ENCODE results near the gene RC3H1.

RC3H1 gene

DNA sequence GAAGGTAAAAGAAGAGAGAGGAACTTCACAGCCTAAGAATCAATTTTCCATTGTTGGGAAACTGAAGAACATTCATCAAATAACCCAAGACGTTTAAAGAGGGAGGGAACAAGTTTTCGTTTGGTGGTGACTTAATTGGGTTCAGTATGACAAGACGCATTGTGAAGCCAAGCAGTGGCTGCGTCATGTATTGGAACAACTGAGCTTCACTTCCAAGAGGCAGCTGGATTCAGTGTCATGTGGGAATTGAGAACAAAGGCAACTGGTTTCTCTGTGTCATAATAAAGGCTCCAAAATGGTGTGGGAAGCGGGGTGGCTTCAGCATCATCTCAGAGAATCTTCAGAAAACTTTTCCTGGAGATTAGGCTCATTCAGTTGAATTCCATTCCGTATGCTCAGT lies 29.8 kb upstream of the RC3H1 start:
- TF ChIP-seq, protein P1, sequence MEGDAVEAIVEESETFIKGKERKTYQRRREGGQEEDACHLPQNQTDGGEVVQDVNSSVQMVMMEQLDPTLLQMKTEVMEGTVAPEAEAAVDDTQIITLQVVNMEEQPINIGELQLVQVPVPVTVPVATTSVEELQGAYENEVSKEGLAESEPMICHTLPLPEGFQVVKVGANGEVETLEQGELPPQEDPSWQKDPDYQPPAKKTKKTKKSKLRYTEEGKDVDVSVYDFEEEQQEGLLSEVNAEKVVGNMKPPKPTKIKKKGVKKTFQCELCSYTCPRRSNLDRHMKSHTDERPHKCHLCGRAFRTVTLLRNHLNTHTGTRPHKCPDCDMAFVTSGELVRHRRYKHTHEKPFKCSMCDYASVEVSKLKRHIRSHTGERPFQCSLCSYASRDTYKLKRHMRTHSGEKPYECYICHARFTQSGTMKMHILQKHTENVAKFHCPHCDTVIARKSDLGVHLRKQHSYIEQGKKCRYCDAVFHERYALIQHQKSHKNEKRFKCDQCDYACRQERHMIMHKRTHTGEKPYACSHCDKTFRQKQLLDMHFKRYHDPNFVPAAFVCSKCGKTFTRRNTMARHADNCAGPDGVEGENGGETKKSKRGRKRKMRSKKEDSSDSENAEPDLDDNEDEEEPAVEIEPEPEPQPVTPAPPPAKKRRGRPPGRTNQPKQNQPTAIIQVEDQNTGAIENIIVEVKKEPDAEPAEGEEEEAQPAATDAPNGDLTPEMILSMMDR (IDR thresholded peaks at IDR 0.05): no peak

DNA sequence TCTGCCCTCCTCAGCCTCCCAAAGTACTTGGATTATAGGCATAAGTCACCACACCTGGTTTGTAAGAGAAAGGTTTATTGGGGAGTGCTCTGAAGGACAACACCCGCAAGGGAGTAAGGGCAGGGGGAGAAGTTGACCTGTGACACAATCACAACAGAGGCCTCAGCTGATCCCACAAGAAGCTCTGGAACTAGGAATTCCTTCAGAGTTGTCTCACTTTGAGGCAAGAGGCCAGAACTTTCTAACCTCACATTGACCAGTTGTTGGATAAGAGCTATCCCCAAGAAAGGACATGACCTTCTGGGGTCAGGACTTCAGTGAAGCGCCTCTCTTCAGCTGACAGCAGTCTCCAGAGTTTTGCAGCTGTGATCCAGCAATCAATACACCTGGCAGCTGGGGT lies 27.4 kb upstream of the RC3H1 start:
- TF ChIP-seq, protein P1 (IDR thresholded peaks at IDR 0.05): no peak

DNA sequence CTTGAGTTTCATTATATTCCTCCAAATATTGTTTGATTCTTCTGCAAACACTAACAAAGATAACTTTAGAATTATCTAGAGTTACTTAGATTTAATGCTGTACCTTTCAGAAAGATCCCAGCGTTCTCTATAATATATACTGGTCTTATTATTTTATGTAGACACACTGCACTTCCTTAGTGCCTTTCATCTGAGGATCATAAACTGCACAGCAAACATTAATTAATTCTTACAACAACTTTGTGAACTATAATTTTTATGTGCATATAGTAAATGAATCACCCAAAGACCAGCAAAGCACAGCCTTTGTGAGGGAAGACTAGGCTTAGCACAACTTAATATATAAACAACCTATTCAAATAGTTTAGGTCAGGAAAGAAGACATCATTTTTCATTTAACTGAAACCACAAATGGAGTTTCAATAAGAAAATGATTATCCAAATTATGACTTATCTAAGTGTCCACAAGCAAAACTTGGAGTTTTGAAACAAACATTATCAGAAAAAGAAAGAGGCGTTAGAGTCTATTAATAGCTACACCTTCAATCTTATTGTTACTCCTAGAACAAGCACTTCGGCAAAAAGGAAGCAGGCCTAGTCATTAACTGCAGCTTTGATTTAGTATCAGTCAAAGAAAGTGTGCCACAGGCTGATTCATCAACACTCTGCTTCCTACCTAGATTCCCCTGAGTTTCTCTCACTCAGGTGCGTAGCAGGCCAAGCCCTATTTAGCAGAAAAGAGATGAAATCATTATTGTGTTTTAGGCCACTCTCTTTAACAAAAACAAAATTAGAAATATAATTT lies 22.5 kb upstream of the RC3H1 start:
- TF ChIP-seq, protein P1 (IDR thresholded peaks at IDR 0.05): no peak

DNA sequence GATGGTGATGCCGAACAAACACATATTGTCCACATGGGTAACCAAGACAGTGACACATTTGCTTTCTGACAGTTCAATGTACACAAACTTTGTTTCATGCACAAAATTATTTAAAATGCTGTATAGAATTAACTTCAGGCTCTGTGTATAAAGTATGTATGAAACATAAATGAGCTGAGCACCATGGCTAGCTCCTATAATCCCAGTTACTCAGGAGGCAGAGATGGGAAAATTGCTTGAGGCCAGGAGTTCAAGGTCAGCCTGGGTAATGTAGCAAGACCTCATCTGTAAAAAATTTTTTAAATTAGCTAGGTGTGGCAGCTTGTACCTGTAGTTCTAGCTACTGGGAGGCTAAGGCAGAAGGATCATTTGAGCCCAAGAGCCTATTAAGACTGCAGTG lies 19.2 kb upstream of the RC3H1 start:
- TF ChIP-seq, protein P1 (IDR thresholded peaks at IDR 0.05): no peak

DNA sequence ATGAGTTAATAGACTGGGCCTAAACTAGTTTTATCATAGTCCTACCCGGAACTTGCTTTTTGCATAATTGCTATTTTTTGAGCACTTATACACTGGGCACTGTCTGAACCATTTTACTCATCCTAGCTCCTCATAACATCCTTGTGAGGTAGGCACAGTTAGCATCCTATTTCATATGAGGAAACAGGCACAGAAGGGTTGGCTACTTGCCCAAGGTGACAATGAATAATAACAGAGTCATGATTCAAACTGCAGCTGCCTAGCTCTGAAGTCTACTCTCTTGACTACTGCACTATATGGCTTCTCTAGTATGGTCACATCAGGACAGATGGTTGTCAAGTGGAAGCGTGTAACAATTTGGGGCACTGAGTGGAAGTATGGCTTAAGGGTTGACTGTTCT lies 18.2 kb upstream of the RC3H1 start:
- TF ChIP-seq, protein P1 (IDR thresholded peaks at IDR 0.05): no peak

DNA sequence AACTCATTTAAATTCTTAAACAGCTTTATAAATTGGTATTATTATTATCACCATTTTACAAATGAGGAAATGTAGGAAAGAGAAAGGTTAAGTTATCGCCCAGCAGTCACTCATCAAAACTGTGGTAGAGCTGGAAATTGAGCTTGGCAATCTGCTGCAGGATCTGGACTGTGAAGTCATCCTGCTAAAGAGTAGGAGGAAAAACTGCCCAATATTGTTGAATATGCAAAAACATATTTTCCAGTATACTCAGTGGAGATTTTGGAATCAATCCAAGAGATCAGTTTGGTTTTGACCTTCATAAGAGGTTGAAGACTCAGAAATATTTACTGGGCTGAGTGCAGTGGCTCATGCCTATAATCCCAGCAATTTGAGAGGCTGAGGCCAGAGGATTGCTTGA lies 16.9 kb upstream of the RC3H1 start:
- TF ChIP-seq, protein P1 (IDR thresholded peaks at IDR 0.05): no peak

DNA sequence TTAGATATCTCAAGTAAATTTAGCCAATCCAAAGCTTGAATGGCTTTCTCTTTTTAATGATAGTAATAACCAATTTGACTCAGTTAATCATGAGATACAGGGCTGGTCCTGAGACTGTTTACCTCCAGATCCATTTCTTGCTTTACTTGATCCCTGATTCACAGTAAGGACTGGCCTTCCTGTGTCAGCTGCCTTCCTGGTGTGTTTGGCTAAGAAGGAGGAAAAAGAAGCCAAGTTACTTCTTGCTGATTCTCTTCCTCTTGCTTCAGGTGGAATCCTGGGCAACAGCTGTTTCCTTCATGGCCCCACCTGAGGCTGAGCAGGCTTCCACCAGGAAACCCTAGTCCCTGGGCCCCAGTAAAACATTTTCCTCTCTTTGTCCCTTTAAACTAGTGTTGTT lies 14.6 kb upstream of the RC3H1 start:
- TF ChIP-seq, protein P1 (IDR thresholded peaks at IDR 0.05): no peak

DNA sequence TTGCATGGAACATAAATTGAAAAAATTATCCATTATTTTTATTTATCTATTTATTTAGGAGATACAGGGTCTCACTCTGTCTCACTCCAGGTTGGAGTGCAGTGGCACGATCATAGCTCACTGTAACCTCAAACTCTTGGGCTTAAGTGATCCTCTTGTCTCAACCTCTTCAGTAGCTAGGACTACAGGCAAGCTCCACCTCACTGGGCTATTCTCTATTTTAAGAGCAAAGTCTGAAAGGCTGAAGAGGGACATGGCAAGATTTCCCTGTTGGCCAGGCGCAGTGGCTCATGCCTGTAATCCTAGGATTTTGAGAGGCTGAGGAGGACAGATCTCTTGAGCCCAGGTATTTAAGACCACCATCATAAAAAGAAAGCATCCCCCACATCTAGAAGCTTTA lies 14.0 kb upstream of the RC3H1 start:
- TF ChIP-seq, protein P1 (IDR thresholded peaks at IDR 0.05): no peak

Measured in LNCAP (cell line).